ENCODE measurements around the gene ALAS1. TPM values are rescaled to one million over a fixed set of nuclear protein-coding genes. Genes with fewer than 3 reads are reported as not detected.

ALAS1 gene
- total and polyA plus RNA-seq, 2 donors (not counting 3 experiments of a cell fraction or from before 2014, with no cell fraction given), result 45.1 to 72.1 TPM

DNA sequence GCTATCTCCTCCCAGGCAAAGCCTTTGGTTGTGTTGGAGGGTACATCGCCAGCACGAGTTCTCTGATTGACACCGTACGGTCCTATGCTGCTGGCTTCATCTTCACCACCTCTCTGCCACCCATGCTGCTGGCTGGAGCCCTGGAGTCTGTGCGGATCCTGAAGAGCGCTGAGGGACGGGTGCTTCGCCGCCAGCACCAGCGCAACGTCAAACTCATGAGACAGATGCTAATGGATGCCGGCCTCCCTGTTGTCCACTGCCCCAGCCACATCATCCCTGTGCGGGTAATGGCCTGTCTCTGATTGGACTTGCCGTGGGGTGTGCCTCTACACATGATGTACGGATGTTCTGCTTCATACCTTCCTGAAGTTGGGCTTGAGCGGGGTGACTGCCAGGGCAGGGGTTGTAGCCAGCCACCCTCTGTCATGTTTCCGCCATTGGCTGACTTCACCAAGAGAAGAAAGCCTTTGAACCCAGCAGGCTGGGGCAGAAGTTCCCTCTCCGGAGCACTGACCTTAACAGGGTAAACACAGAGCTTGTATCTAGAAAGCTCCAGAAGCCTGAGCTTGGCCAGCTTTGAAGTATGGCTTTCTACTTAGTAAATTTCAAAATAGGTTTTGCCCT lies 13.4 kb downstream of the ALAS1 start:
- POLR2A ChIA-PET, result no interaction called here

More for the DNA sequence above, 13.4 kb downstream of the ALAS1 start:
- TF ChIP-seq FOS (IDR thresholded peaks at IDR 0.05; ENCODE audit: borderline replicate concordance, insufficient read depth, low read length) (no peak), MYC (IDR thresholded peaks at IDR 0.05; ENCODE audit: low read depth, low read length) (no peak), POLR2A (IDR thresholded peaks at IDR 0.05; ENCODE audit: low read depth, low read length) (no peak), POLR2AphosphoS5 (IDR thresholded peaks at IDR 0.05; ENCODE audit: insufficient read depth, low read depth, low read length) (no peak), GATA2 (IDR thresholded peaks at IDR 0.05; ENCODE audit: insufficient read depth, insufficient read length, low read depth, low read length) (no peak)
- TF ChIP-seq, protein P1, sequence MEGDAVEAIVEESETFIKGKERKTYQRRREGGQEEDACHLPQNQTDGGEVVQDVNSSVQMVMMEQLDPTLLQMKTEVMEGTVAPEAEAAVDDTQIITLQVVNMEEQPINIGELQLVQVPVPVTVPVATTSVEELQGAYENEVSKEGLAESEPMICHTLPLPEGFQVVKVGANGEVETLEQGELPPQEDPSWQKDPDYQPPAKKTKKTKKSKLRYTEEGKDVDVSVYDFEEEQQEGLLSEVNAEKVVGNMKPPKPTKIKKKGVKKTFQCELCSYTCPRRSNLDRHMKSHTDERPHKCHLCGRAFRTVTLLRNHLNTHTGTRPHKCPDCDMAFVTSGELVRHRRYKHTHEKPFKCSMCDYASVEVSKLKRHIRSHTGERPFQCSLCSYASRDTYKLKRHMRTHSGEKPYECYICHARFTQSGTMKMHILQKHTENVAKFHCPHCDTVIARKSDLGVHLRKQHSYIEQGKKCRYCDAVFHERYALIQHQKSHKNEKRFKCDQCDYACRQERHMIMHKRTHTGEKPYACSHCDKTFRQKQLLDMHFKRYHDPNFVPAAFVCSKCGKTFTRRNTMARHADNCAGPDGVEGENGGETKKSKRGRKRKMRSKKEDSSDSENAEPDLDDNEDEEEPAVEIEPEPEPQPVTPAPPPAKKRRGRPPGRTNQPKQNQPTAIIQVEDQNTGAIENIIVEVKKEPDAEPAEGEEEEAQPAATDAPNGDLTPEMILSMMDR (IDR thresholded peaks at IDR 0.05; ENCODE audit: extremely low read depth in 1 of 2, insufficient read depth in 1 of 2, low read depth in 1 of 2, low read length in 2 of 2), result no peak
- TF ChIP-seq, protein P2, sequence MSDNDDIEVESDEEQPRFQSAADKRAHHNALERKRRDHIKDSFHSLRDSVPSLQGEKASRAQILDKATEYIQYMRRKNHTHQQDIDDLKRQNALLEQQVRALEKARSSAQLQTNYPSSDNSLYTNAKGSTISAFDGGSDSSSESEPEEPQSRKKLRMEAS (IDR thresholded peaks at IDR 0.05; ENCODE audit: insufficient read depth, insufficient read length), result no peak
- dilution Hi-C loops (cut with MboI; ENCODE audit: extremely low pct_ligation_motif_present, low sequenced_read_pairs) (no loop called here), intact Hi-C loops (cut with micrococcal nuclease) (no loop called here)
- H3K79me2 ChIP-seq (ENCODE audit: control insufficient read depth, insufficient read depth, low read length), result no peaks in the 10 kb centered on the region
- FAIRE-seq (no peak), DNase-seq (ENCODE audit: low read depth, low spot score) (no peak)
- no peaks in the 10 kb centered on the region for H4K20me1 ChIP-seq (replicated peaks; ENCODE audit: control insufficient read depth, extremely low read depth, insufficient read depth, low read length)
- CTCF ChIA-PET, result interaction anchor here (1.2 kb wide), 1 partner anchor 9 kb away, joined by 3 read pairs; no protein-coding TSS in a partner anchor
- no peak overlapping the region for H3K4me3 ChIP-seq (replicated peaks in 1 of 3; ENCODE audit: insufficient read depth in 1 of 3, low read depth in 1 of 3, low read length in 3 of 3)
- H3K9ac ChIP-seq (replicated peaks; ENCODE audit: extremely low read depth, insufficient read depth, low read length), result no peak overlapping the region
- H3K27me3 ChIP-seq (ENCODE audit: control insufficient read depth in 2 of 2, insufficient read depth in 2 of 2, low read length in 2 of 2), result no peaks in the 10 kb centered on the region
- H3K9me3 ChIP-seq (replicated peaks; ENCODE audit: control insufficient read depth, insufficient read depth, low read length), result no peaks in the 10 kb centered on the region
- no peak overlapping the region for H3K4me2 ChIP-seq (ENCODE audit: insufficient read depth, low read length)
- no peak overlapping the region for H2AFZ ChIP-seq (ENCODE audit: low read depth, low read length)
- H3K36me3 ChIP-seq (ENCODE audit: control insufficient read depth in 2 of 2, extremely low read depth in 1 of 2, insufficient read depth in 2 of 2, low read length in 2 of 2), result peaks cover 32 to 51% of the 10 kb centered on the region in 2 experiments
- H3K4me1 ChIP-seq (ENCODE audit: control insufficient read depth, extremely low read depth, insufficient read depth, low read length), result peaks cover 2% of the 10 kb centered on the region
- no TSS peak for BruUV-seq (replicated peaks)
- H3K9me1 ChIP-seq (replicated peaks; ENCODE audit: control insufficient read depth, extremely low read depth, insufficient read depth, low read length), result no peaks in the 10 kb centered on the region
- no peak overlapping the region for H3K27ac ChIP-seq (ENCODE audit: insufficient read depth, low read depth, low read length)
